ENCODE results near the gene CTPS1. TPM values are rescaled to one million over a fixed set of nuclear protein-coding genes. Genes with fewer than 3 reads are reported as not detected.

CTPS1 gene
- total RNA-seq, 2 donors from 2014 or later: 79.2 to 84.4 TPM

- Histone ChIP-seq H3K4me3 (no peak overlapping the region), H3K27ac (no peak overlapping the region), H3K4me1 (ENCODE audit: control insufficient read depth in 1 of 2, low read depth in 2 of 2) (peaks cover 0 to 28% of the 10 kb centered on the region in 2 donors), H3K27me3 (replicated peaks; ENCODE audit: insufficient read depth) (no peaks in the 10 kb centered on the region), H3K36me3 (peaks cover 52% of the 10 kb centered on the region), H3K9me3 (no peaks in the 10 kb centered on the region)
- no peak for TF ChIP-seq CTCF (IDR thresholded peaks at IDR 0.05)
- DNase-seq (ENCODE audit: low spot score) (no peak), ATAC-seq (ENCODE audit: insufficient number of reproducible peaks, low FRiP score, low read depth) (no peak)
These were observed 33.5 kb downstream of the CTPS1 start for GRCh38 chr1:41013024-41013423.

DNA sequence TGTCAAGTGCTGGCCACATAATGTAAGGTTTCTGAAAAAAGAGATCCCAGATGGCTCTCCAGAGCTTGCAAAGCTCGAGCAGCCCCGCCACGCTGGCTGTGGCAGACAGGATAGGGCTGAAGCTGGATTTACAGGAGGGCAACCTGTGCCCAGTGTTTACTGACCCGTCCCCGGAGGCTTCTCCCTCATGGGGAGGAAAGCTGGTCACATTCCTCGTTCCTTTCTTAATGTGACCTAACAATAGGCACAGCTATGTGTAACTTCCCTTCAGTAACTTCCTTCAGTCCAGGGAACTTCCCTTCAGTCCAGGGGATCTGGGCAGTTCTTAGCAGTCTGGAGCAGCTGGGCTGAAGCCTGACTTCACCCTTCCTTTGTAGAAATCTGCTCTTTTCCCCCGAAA, 34.3 kb downstream of the CTPS1 start:
- peaks cover 51% of the 10 kb centered on the region for H3K36me3 ChIP-seq
- peak overlapping the region in 1 of 2 donors; percentile 12 for H3K27ac ChIP-seq
- H3K4me3 ChIP-seq: no peak overlapping the region
- no peak for TF ChIP-seq CTCF (IDR thresholded peaks at IDR 0.05)
- DNase-seq (ENCODE audit: low spot score) (no peak), ATAC-seq (ENCODE audit: insufficient number of reproducible peaks, low FRiP score, low read depth) (no peak)
- no peaks in the 10 kb centered on the region for H3K9me3 ChIP-seq
- no peaks in the 10 kb centered on the region for H3K27me3 ChIP-seq (replicated peaks; ENCODE audit: insufficient read depth)
- peaks cover 0 to 28% of the 10 kb centered on the region in 2 donors for H3K4me1 ChIP-seq (ENCODE audit: control insufficient read depth in 1 of 2, low read depth in 2 of 2)

DNA sequence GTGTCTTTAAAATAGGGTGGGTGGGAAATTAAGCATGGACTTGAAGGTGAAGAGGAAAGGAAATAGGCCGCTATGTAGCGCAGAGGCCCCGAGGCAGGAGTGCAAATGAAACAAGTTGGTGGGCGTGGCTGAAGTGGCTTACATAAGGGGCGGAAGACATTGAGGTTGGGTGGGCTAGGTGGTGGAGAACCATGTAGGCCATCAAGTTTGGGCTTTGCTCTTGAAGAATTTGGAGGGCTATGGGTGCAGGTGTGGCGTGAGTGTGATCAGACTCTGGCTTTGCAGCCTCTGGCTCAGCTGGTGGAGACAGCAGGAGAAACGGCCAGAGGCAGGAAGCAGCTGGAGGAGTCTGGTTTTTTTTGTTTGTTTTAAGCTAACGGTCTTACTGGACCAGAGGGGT, 35.4 kb downstream of the CTPS1 start:
- peaks cover 40% of the 10 kb centered on the region for H3K36me3 ChIP-seq
- no peaks in the 10 kb centered on the region for H3K27me3 ChIP-seq (replicated peaks; ENCODE audit: insufficient read depth)
- no peak for TF ChIP-seq CTCF (IDR thresholded peaks at IDR 0.05)
- H3K27ac ChIP-seq: peak overlapping the region in 1 of 2 donors; percentile 34
- ATAC-seq (ENCODE audit: insufficient number of reproducible peaks, low FRiP score, low read depth) (no peak), DNase-seq (ENCODE audit: low spot score) (no peak)
- H3K4me1 ChIP-seq (ENCODE audit: control insufficient read depth in 1 of 2, low read depth in 2 of 2): peaks cover 0 to 23% of the 10 kb centered on the region in 2 donors
- H3K4me3 ChIP-seq: no peak overlapping the region
- no peaks in the 10 kb centered on the region for H3K9me3 ChIP-seq

DNA sequence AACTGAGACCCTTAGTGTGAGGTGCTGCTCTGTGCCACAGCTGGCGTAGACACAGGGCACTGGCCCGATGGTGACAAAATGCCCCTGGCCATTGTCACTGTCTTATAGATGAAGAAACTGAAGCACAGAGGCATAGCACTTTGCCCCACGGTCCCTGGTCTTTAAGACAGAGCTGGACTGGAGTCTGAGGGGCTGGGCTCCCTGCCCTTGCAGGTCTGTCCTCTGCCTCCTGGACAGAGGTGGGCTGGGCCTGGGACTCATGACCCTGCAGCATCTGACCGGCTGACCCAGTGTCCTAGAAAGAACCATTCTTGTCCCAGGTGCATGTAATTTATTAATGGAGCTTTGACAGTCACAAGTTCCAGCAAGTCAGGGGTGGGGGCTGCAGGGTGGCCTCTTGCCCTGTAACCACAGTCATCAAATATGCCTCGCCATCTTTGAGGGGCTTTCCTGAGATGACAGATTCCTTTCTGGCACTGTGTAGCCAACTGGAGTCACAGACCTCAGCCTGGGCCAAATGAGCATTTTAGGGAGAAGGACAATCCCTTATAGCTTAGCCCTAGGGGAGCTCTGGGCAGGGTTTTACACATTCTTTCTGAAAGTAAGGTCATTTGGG, 35.9 kb downstream of the CTPS1 start:
- H3K9me3 ChIP-seq: no peaks in the 10 kb centered on the region
- DNase-seq (ENCODE audit: low spot score): no peak
- no peak for TF ChIP-seq CTCF (IDR thresholded peaks at IDR 0.05)
- no peaks in the 10 kb centered on the region for H3K27me3 ChIP-seq (replicated peaks; ENCODE audit: insufficient read depth)
- H3K4me1 ChIP-seq (ENCODE audit: control insufficient read depth in 1 of 2, low read depth in 2 of 2): peaks cover 0 to 21% of the 10 kb centered on the region in 2 donors
- peaks cover 37% of the 10 kb centered on the region for H3K36me3 ChIP-seq
- H3K4me3 ChIP-seq: no peak overlapping the region
- no peak for ATAC-seq (ENCODE audit: insufficient number of reproducible peaks, low FRiP score, low read depth)
- no peak overlapping the region for H3K27ac ChIP-seq

GRCh38 chr1:41015897-41016470, 36.5 kb downstream of the CTPS1 start:
- Histone ChIP-seq H3K4me3 (no peak overlapping the region), H3K4me1 (ENCODE audit: control insufficient read depth in 1 of 2, low read depth in 2 of 2) (peaks cover 0 to 21% of the 10 kb centered on the region in 2 donors), H3K36me3 (peaks cover 33% of the 10 kb centered on the region), H3K27me3 (replicated peaks; ENCODE audit: insufficient read depth) (no peaks in the 10 kb centered on the region), H3K27ac (peak overlapping the region in 1 of 2 donors; percentile 17), H3K9me3 (no peaks in the 10 kb centered on the region)
- DNase-seq (ENCODE audit: low spot score): no peak
- TF ChIP-seq CTCF (IDR thresholded peaks at IDR 0.05): no peak
- no peak for ATAC-seq (ENCODE audit: insufficient number of reproducible peaks, low FRiP score, low read depth)
